Measurements from ENCODE around the gene GSG1. TPM values are rescaled to one million over a fixed set of nuclear protein-coding genes. Genes with fewer than 3 reads are reported as not detected.

GSG1 gene
- total RNA-seq, 1 experiment from 2014 or later = not detected

- intact Hi-C loops (cut with micrococcal nuclease) = no loop called here
- peaks cover 44 to 70% of the 10 kb centered on the region in 2 experiments for H3K4me1 ChIP-seq (ENCODE audit: control insufficient read depth in 1 of 2, insufficient read depth in 2 of 2, low read length in 2 of 2)
- no peaks in the 10 kb centered on the region for H4K20me1 ChIP-seq (ENCODE audit: insufficient read depth)
- ATAC-seq (peak; percentile 65), DNase-seq (ENCODE audit: low read depth, low spot score) (peak; percentile 67)
- H3K27me3 ChIP-seq (ENCODE audit: insufficient read depth, low read length) = no peaks in the 10 kb centered on the region
- TF ChIP-seq EZH2phosphoT487 (IDR thresholded peaks at IDR 0.05; ENCODE audit: borderline replicate concordance) = no peak
- no peak; the same call in 1 of the 2 replicates for TF ChIP-seq MAX (IDR thresholded peaks at IDR 0.05)
- peak; percentile 19; the same call in 1 of the 2 replicates for TF ChIP-seq SP1 (IDR thresholded peaks at IDR 0.05; ENCODE audit: low read depth)
- TF ChIP-seq EZH2 (IDR thresholded peaks at IDR 0.05) = no peak
- TF ChIP-seq POLR2AphosphoS5 (IDR thresholded peaks at IDR 0.05; ENCODE audit: low read depth, low read length) = no peak
- TF ChIP-seq CEBPB (IDR thresholded peaks at IDR 0.05; ENCODE audit: low read depth) = no peak
- no peak for TF ChIP-seq RAD21 (IDR thresholded peaks at IDR 0.05; ENCODE audit: low read depth)
- TF ChIP-seq SRF (IDR thresholded peaks at IDR 0.05; ENCODE audit: low read depth) = peak; percentile 75
- peak; percentile 68 for TF ChIP-seq ZFX (IDR thresholded peaks at IDR 0.05)
- peak; percentile 57 for TF ChIP-seq YY1 (IDR thresholded peaks at IDR 0.05; ENCODE audit: extremely low read depth, insufficient replicate concordance, low read depth, low read length)
- TF ChIP-seq REST (IDR thresholded peaks at IDR 0.05; ENCODE audit: low read depth) = no peak
- H3K9me2 ChIP-seq (ENCODE audit: insufficient read depth) = no peaks in the 10 kb centered on the region
- TSS peak; percentile 55 for BruUV-seq (replicated peaks)
- no peaks in the 10 kb centered on the region for H3K36me3 ChIP-seq (ENCODE audit: control insufficient read depth in 1 of 2, insufficient read depth in 2 of 2, low read length in 2 of 2)
- RAD21 ChIA-PET (ENCODE audit: low non-redundant PET in 1 of 2, low total read pairs in 2 of 2, uncharacterized antibody in 2 of 2, unreplicated experiment in 2 of 2) = interaction anchor here in 1 of 2 experiments (0.9 to 1.6 kb wide), 3 partner anchors 100 to 110 kb away, joined by 3 to 4 read pairs (median 3); no protein-coding TSS in a partner anchor
- peak overlapping the region; percentile 83 for H3K9ac ChIP-seq (ENCODE audit: low read length)
- H3K27ac ChIP-seq (ENCODE audit: low read depth, low read length) = peak overlapping the region; percentile 92
- H2AFZ ChIP-seq (ENCODE audit: low read depth, low read length, poor library complexity, severe bottlenecking) = no peak overlapping the region
- peak overlapping the region; percentile 88 for H3K4me2 ChIP-seq (ENCODE audit: low read length)
- CTCF ChIA-PET = interaction anchor here (0.8 to 3.2 kb wide), 2 partner anchors 110 to 111 kb away, joined by 3 to 27 read pairs; no protein-coding TSS in a partner anchor
- POLR2A ChIA-PET = interaction anchor here (1.2 to 2.0 kb wide), 4 partner anchors 77 to 111 kb away, joined by 3 to 11 read pairs (median 4); partner anchors contain the start of gene EMP1
- H3K79me2 ChIP-seq (ENCODE audit: insufficient read depth, low read length) = no peaks in the 10 kb centered on the region
- H3K4me3 ChIP-seq (replicated peaks in 1 of 2; ENCODE audit: low read depth in 1 of 2, low read length in 2 of 2) = peak overlapping the region; percentile 48 to 64
- H3K9me3 ChIP-seq (ENCODE audit: control insufficient read depth in 1 of 2, insufficient read depth in 1 of 2, low read depth in 1 of 2, low read length in 2 of 2) = no peaks in the 10 kb centered on the region
Observed at GRCh38 chr12:13100882-13101769, 2.3 kb downstream of the GSG1 start.
